GM21737 (cell line): ENCODE data around the gene KCNMA1.

Experiments used
- ATAC-seq: cut with Tn5 transposase; IDR thresholded peaks from one replicate; pipeline ENCODE4 v1.9.1; 2021; ENCODE audit warnings: mild to moderate bottlenecking, moderate library complexity; ENCODE audit not compliant: unreplicated experiment

Gene KCNMA1

DNA sequence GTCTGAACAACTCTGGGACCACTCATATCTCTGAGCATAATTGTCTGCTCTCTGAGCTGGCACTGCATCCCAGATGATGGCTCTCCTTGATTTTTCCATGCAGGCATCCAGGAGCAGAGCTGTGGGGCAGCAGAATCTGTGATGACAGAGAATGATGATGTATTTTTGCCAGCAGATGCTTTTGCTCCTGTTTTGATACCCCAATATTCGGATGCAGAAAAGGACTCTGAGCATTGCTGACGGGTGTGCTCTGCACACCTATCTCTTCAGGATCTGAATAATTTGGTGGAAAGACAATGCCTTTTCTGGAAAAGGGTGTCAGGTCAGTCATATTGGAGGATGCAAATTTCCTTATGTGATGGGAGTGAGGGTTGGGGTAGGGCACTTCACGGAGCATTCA, 735.9 kb downstream of the KCNMA1 start:
- ATAC-seq = no peak

- ATAC-seq = no peak
These were observed 738.1 kb downstream of the KCNMA1 start for GRCh38 chr10:76899490-76899889.

DNA sequence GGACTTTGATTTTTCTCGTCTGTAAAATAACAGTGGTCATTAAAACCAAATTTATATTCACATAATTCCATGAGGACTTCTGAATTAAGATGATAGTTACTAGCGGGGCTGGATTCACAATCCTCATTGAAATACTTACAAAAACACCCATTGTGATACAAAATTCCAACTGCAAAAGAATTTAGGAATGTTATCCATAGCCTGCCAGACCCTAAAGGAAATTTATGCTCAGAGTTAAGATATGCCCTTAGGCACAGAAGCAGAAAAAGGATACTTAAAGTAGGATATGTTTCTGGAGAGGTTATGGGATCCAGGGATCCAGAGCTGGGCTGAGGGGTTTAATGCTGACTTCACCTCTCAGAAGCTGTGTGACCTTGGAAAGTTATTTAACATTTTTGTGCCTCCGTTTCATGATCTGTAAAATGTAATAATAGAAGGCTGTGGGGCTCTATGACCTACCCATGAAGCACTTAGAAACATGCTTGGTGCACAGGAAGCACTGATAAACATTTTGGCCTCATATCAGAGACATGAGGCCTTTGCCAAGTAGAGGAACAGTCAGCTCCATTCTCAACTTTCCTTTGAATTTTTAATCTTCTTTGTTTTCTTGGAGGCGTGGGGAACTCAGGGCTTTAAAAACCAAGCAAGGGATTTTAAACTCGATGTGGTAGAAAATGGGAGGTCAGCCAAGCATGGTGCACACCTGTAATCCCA, 744.7 kb downstream of the KCNMA1 start:
- no peak for ATAC-seq

DNA sequence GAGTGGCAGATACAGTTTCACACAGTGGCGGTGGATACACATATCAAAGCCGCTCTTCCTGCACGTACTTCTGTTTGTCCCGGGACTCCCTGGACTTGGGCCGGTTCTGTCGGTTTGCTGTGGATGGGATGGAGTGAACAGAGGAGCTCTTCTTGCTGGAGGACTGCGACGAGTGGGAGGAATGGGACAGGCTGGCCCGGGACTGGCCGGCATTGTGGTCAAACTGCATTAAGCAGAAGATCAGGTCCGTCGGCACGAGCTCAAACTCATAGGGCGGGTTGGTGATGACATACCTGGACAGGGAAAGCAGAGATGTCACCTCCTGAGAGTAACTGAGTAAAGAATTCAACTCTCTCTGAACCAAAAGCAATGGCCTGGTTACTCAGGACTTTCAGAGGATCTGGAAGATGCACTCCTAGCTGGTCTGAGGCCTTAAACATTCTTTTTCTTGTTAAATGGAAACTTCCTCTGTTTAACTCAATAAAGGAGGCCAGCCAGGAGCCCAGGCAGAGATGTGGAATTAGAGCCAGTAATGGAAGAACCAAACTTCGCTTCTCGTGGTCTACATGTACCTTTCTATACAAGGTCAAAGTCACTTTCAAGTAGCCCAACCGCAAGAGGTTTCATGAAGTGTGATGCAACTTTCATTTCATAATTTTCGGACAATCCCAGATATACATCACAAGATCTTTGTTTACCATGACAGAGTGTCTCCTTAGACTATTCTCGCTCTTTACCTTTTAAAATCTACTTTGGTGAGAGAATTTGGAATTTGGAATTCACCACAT, 750.2 kb downstream of the KCNMA1 start:
- ATAC-seq = no peak

DNA sequence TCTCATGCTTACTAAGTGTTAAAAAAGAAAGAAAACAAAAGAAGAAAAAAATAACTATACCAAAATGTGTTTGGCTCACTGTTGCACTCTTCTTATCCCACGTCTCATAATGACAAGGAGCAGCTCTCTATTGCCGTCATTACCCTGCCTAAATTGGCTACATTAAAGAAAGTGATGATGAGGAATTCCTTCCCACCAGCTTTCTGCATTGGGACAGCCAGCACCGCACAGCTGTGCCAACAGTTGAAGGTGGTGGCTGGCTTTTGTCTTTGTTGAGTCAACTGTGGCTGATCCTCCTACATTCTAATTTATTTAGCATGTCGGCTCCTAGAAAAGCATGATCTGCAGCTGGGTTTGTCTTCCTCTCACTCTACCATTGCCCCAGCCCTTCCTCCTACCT, 751.8 kb downstream of the KCNMA1 start:
- no peak for ATAC-seq

DNA sequence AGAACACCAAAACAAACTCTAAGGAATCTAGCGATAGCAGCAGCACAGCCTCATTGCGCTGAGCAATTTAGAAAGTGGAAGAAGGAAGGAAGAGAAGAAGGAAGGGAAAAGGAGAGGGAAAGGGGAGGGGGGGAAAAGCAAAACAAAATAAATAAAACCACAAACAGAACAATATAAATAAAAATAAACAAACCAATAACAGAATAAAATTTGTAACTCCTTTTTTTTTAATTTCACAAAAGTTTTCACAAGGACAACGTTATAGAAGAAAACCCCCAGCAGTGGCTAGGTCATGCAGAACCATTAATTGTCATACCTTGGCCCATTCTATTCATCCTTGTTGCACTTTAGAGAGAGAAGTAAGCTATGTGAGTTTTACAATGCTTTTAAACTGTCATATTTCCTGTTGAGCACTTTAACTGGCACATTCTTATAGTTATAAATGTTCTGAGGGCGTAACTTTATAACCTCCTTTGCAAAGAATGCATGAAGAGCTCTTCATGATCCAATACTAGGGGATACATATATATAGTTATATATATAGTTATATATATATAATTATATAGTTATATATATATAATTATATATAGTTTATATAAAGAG, 752.8 kb downstream of the KCNMA1 start:
- no peak for ATAC-seq

- ATAC-seq = no peak
These were observed 754.0 kb downstream of the KCNMA1 start for GRCh38 chr10:76883596-76883995.

DNA sequence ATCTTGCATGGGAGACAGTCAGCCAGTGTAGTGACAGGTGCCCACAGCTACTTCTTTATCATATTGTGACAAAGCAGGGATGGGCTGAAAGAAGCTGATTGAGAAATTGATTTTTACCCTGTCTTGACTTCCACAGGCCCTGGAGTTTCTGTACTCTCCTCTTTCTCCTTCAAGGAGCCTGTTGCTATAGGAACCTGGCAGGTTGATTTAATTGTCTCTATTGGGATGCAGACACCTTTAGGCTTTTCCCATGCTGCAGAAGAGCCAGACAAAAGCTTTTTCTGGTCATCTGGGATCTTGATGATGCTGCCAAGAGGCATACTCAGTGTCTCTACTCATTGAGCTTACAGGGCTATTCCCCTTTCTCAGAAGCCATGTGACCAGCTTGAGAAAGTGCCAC, 754.8 kb downstream of the KCNMA1 start:
- ATAC-seq = no peak

- no peak for ATAC-seq
These were observed 755.4 kb downstream of the KCNMA1 start for GRCh38 chr10:76882245-76882644.

GRCh38 chr10:76881477-76882220, 756.0 kb downstream of the KCNMA1 start:
- ATAC-seq = peak; percentile 66

- ATAC-seq = no peak
These were observed 756.7 kb downstream of the KCNMA1 start for GRCh38 chr10:76880931-76881330.

DNA sequence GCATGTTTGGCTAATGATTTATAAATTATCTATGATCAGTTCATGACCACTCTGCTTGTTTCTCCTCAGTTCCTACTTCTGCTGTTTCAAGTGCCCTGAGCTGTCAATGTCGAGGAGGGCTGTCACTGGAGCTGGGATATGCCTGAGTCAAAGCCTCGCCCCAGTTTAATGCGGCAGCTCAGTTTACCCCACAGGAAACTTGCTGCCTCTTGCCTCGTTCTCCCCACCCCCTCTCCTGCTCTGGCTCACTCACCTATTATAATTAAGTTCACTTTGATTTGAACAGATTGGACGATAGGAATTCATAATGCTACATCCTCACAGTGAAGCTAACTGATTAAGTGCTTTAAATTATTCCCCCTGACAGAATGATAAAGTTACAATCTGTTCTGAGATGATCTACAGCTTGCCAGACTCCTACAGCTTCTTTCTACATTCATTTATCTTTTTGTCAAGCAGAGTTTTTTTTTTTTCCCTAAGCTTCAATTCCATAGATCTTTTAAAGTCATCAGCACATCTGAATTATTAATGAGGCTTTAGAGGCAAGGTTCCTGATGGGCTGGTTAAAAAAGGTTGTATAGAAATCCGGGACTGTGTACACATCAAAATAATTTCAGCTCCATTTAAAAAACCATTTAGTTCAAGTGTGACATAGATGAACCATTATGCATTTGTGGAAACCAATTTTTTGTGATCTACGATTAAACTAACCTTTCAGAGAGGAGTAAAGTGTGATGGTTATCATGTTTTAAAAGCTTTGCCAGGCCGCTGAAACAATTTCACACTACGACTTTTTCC, 758.3 kb downstream of the KCNMA1 start:
- ATAC-seq = no peak

- ATAC-seq = no peak
These were observed 759.1 kb downstream of the KCNMA1 start for GRCh38 chr10:76878514-76878913.

- ATAC-seq = no peak
These were observed 762.7 kb downstream of the KCNMA1 start for GRCh38 chr10:76874896-76875295.

DNA sequence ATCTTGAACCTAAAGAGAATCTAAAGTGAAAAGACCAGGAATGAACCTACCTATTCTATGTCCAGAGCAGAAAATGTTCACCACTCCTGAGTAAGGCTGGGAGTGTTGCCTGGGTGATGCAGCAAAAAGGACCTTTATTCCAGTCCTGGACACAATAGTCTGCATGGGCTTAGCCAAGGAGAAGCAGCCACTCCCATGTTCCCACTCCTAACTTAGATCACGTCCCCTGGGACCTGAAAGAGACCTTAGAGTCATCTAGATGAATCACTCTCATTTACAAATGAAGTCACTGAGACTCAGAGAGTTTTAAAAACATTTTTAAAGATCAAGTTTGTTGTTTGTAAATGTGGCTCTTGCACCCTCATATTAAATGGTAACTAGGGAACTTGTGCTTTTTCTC, 763.4 kb downstream of the KCNMA1 start:
- no peak for ATAC-seq

- ATAC-seq = no peak
These were observed 765.8 kb downstream of the KCNMA1 start for GRCh38 chr10:76871697-76872295.

- no peak for ATAC-seq
These were observed 767.7 kb downstream of the KCNMA1 start for GRCh38 chr10:76869931-76870330.

DNA sequence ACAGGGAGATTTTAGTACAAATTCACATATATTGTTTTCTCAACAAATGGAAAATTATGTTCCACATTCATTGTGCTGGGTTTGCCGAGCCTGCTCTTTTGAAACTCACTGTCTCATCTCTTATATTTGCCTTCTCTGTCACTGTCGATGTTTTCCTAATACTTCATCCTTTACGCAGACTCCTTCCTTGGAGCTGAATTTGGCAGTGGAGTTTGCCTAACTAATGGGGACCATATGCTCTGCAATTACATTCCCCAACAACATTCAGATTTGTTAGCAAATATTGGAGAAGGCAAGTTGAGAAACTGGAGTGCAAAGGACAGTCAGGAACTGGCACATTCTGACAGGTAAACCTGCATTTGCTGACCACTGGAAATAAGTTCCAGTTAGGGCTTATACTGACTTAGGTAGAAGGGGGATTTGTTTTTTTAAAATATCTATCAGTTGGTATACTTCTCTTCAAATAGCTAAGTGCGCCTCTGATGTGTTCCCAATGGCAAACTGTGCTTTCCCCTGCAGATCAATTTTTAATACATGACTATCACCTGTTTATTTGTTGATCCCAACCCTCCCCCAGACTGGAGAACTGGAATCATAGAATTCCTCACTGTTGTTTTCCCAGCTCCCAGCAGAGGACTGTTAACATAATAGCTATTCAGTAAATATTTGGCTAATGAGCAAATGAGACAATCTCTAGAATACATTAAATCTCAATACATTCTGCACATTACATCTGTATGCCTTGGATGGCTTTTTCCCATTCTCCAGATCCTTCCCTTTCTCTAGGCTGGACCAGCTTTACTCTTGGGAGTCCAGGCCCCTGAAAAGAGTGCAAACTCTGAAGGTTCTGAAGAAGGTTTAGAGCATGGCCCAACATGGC, 769.3 kb downstream of the KCNMA1 start:
- no peak for ATAC-seq
